DND-41 (cell line): ENCODE results near the gene IL17F.

Source experiments
- CTCF ChIP-seq: IDR thresholded peaks from 2 replicates; pipeline ENCODE4 v1.5.1; 2012; ENCODE audit warnings: borderline replicate concordance, low read length, moderate library complexity, mild to moderate bottlenecking; ENCODE audit not compliant: poor library complexity, severe bottlenecking; ENCODE audit errors: extremely low read depth
- EZH2 ChIP-seq: IDR thresholded peaks from 3 replicates; pipeline ENCODE4 v1.6.1; 2012; ENCODE audit warnings: borderline replicate concordance, low read depth, mild to moderate bottlenecking, moderate library complexity, low read length, inconsistent platforms; ENCODE audit not compliant: severe bottlenecking

- TF ChIP-seq CTCF (peak; percentile 52), EZH2 (no peak)
These were observed 41.1 kb upstream of the IL17F start for GRCh38 chr6:52285177-52286068.
